Measurements from ENCODE around the gene NUF2.
A peak's percentile ranks its signal among the peaks of the same experiment; 100 is the strongest.
"Not testable (repeated sequence)": the region's sequence is repeated elsewhere in the genome, so short reads cannot be mapped to it uniquely, and the experiment has no call there.

The NUF2 gene

GRCh38 chr1:163321311-163322305 lies at the start of gene NUF2:
Gene NUF2 (plus strand): TSS chr1:163321954. CDS start chr1:163326052, 4,098 bp downstream.
- peak; percentile 92 for DNase-seq (ENCODE audit: low read depth)

- DNase-seq (ENCODE audit: low read depth), result no peak
Measured at GRCh38 chr1:163273766-163274441, 47.9 kb upstream of the NUF2 start.

- no peak for DNase-seq (ENCODE audit: low read depth)
Measured at GRCh38 chr1:163275222-163275621, 46.5 kb upstream of the NUF2 start.

GRCh38 chr1:163278602-163279001 lies 43.2 kb upstream of the NUF2 start:
- DNase-seq (ENCODE audit: low read depth), result no peak

GRCh38 chr1:163284867-163285266 lies 36.9 kb upstream of the NUF2 start:
- DNase-seq (ENCODE audit: low read depth), result not testable (repeated sequence)

DNA sequence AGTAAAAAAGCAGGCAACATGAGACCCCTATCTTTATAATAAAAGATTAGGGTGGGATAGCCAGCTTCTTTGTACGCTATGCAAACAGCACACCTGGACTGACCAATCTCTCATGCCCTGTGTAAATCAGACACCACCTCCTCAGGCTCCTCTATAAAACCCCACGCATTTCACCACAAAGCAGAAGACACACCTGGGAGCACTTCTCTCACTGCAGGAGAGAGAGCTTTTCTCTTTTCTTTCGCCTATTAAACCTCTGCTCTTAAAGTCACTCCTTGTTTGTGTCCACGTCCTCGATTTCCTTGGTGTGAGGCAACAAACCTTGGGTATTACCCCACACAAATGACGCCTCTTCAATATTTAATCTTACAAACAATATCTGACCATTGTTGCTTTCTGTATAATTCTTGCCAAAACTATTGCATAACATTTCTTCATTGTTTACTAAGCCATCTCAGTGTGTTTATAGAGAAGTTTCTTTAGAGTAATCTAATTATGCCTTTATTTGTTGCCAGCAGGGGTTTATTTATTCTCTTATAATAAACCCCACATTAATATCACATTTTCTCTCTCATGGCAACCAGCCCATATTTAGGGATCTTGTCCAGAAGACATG lies 31.6 kb upstream of the NUF2 start:
- DNase-seq (ENCODE audit: low read depth), result no peak

GRCh38 chr1:163291461-163291860 lies 30.3 kb upstream of the NUF2 start:
- DNase-seq (ENCODE audit: low read depth), result no peak

DNA sequence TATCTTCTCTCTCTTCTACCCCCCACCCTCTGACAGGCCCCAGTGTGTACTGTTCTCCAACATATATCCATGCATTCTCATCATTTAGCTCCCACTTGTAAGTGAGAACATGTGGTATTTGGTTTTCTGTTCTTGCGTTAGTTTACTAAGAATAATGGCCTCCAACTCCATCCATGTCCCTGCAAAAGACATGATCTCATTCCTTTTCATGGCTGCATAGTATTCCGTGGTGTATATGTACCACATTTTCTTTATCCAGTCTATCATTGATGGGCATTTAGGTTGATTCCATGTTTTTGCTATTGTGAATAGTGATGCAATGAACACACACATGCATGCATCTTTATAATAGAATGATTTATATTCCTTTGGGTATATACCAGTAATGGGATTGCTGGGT lies 29.6 kb upstream of the NUF2 start:
- DNase-seq (ENCODE audit: low read depth), result not testable (repeated sequence)

DNA sequence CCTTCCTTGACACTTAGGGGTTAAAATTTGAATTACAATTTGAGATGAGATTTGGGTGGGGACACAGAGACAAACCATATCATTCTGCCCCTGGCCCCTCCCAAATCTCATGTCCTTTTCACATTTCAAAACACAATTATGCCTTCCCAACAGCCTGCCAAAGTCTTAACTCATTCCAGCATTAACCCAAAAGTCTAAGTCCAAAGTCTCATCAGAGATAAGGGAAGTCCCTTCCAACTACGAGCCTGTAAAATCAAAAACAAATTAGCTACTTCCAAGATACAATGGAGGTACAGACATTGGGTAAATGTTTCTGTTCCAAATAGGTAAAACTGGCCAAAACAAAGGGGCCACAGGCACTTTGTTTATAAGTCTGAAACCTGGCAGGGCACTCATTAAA lies 28.3 kb upstream of the NUF2 start:
- DNase-seq (ENCODE audit: low read depth), result not testable (repeated sequence)

DNA sequence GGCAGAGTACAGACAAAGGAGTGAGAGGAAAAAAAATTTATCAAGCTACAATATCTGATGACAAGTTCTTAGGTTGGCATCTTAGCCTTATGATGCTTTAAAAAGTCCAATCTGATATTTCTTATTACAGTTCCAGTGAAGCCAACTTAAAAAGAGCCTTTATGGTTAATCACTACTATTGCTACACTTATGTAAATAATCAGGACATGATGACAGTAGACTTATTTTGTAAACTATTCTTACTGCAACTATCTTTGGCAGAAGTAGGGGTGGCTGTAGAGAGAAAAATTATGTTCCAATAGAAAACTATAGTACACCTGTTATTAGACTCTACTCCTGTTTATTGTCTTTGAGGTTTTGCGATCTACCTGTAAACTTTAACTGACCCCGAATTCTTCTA lies 25.8 kb upstream of the NUF2 start:
- DNase-seq (ENCODE audit: low read depth), result no peak

- DNase-seq (ENCODE audit: low read depth), result no peak
Measured at GRCh38 chr1:163296504-163297263, 25.1 kb upstream of the NUF2 start.

DNA sequence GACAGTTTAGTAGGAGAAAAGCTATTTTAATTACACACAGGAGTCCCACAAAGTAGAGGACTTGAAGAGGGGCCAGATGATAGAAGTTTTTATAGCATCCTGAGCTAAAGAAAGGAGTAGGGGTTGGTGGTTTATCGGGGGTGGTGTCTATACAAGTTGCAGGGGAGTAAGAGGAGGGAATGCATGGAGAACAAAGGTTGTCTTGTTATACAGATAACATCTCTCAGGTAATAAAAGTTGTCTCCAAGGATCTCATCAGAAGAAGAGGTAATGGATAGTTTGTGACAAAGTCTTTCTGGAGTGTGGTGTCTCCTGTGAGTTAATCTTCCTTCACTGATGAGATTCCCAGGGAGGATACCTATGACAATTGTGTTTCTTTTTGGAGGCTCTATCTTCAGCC lies 23.4 kb upstream of the NUF2 start:
- no peak for DNase-seq (ENCODE audit: low read depth)

DNA sequence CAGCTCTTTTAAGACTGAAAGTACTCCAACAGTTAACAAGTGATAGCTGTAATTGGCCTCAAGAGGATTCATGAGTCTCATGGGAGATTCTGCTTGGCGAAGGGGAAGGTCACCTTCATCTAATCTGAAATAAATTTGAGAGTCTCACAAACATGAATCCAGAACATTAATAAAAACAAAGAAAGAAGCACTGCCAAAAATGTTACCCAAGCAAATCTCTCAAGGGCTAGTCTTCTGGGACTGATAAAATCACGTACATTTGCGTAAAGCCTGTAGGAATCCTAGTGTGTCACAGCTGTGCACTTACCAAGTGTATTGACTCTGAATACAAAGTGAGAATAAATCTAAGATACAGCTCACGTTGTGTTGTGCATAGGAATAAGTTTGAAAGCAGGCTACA lies 21.2 kb upstream of the NUF2 start:
- DNase-seq (ENCODE audit: low read depth), result no peak

DNA sequence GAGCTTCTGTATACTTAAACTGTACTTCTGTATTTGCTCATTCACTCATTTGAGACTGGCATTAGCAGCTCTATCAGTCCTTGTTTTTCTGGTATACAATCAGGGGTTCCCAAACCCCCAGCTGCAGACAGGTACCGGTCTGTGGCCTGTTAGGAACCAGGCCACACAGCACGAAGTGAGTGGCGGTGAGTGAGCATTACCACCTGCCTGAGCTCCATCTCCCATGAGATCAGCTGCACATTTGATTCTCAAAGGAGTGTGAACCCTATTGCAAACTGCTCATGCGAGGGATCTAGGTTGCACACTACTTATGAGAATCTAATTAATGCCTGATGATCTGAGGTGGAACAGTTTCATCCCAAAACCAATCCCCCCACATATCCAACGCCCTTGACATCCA lies 18.2 kb upstream of the NUF2 start:
- no peak for DNase-seq (ENCODE audit: low read depth)

- DNase-seq (ENCODE audit: low read depth), result no peak
Measured at GRCh38 chr1:163305441-163305840, 16.3 kb upstream of the NUF2 start.

DNA sequence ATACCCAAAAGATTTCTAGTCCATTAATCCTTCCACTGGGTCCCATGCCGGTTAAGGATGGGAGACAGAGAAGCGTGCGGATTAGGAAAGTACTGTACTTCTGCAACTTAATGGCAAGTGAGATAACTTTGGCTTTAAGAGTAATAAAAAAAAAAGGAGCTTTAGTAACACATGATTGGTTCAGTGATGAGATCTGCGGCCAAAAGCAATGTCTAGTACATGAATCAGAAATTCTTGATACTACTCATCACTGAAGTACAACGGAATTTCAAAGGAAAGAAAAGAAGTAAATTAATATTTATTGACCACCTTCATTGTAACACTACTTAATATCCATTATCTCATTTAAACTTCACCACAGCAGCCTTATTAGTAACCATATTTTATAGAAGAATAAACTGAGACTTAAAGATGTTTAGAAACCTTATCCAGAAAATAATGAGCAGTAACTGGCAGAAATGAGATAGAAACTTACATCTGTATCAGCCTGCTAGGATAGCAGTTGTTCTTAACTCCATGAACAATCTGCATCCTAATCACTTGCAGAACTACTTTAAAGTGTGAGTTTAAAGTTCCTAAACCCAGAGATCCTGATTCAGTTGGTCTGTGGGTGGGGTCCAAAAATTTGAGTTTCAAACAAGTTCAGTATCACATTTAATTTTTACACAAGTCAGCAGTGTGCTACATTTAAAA lies 14.1 kb upstream of the NUF2 start:
- DNase-seq (ENCODE audit: low read depth), result no peak

- DNase-seq (ENCODE audit: low read depth), result no peak
Measured at GRCh38 chr1:163308811-163309210, 12.9 kb upstream of the NUF2 start.

DNA sequence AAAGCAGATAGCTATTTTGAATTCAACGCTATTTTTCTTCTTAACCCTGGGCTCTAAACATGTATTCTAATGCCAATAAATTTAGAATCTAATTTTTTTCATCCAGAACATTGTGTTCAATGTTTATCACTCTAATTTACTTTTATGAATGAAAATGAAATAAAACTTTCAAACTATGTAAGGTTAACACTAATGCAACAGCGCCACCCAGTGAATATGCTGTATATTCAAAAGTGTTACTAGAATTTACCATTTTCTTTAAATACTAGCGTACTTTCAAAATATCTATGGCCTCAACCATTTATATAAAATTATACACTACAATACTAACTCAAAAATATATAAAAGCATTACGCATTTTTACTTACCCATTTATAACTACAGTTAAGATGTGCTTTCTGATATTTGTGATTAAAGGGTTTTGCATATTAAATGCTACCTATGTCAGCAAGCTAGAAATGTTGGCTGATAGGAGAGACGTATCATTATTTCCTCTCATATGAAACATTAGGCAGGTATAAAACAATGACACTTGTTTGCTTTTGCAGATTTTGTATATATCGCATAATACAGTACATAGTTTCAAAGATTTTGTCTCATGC lies 5.9 kb upstream of the NUF2 start:
- peak; percentile 25 for DNase-seq (ENCODE audit: low read depth)

DNA sequence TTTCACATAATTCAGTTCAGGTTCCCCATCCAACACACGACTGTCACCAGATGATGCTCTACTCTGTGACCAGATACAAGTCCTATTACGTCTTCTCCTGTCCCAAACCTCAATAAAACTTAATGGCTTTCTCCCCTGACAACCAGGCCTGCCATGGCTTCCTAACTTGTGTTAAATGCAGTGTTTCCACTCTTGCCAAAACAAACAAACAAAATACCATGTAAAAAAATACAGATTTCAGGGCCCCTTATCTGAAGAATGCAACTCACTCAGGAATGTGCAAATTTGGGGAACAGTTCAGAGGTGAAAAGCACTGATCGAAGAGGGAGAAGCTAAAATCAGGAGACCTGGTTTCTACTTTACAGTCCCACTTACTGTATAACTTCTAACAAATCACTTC lies 863 bp upstream of the NUF2 start:
- DNase-seq (ENCODE audit: low read depth), result no peak

- not testable (repeated sequence) for DNase-seq (ENCODE audit: low read depth)
Measured at GRCh38 chr1:163323339-163323738, 1.6 kb downstream of the NUF2 start.

DNA sequence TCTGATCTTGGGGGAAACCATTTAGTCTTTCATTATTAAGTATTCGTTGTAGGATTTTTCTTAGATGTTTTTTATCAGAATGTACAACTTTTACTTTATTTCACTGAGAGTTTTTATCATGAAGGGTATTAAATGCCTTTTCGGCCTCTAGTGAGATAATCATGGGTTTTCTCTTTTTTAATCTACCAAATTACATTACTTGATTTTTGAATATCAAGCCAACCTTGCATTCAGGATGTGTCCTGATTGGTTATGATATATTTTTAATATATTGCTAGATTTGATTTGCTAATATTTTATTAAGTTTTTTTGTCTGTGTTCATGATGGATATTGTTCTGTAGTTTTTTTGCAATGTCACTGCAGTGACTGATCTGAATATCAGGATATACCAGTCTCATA lies 9.4 kb downstream of the NUF2 start:
- no peak for DNase-seq (ENCODE audit: low read depth)
